Neural progenitor cell (in vitro differentiated cells): ENCODE measurements around the gene PGBD5. TPM values are rescaled to one million over a fixed set of nuclear protein-coding genes. Genes with fewer than 3 reads are reported as not detected.

Experiments used
- DNase-seq: peaks from one replicate; pipeline ENCODE4 v3.0.0-alpha.2; 2016; ENCODE audit warnings: low spot score
- H2AFZ ChIP-seq: fragments of 200-600 bp; sonication (generic); replicated peaks from 2 replicates; pipeline ENCODE4 v1.6.1; 2016; ENCODE audit warnings: antibody characterized with exemption
- H3F3A ChIP-seq: fragments of 200-600 bp; sonication (generic); 2 replicates; pipeline ENCODE4 v1.6.1; 2016; ENCODE audit warnings: antibody characterized with exemption, low read depth
- H3K27ac ChIP-seq: fragments of 200-600 bp; sonication (generic); 2 replicates; pipeline ENCODE4 v1.5.1; 2016; ENCODE audit warnings: mild to moderate bottlenecking
- H3K27me3 ChIP-seq: fragments of 200-600 bp; sonication (generic); 2 replicates; pipeline ENCODE4 v1.6.1; 2016; ENCODE audit warnings: mild to moderate bottlenecking, moderate library complexity
- H3K36me3 ChIP-seq: fragments of 200-600 bp; sonication (generic); 2 replicates; pipeline ENCODE4 v1.5.1; 2016
- H3K4me1 ChIP-seq: fragments of 200-600 bp; sonication (generic); 2 replicates; pipeline ENCODE4 v1.6.1; 2016; ENCODE audit warnings: mixed run types
- H3K4me2 ChIP-seq: fragments of 200-600 bp; sonication (generic); 2 replicates; pipeline ENCODE4 v1.6.1; 2016
- H3K4me3 ChIP-seq: fragments of 200-600 bp; sonication (generic); 2 replicates; pipeline ENCODE4 v1.5.1; 2016
- H3K79me2 ChIP-seq: fragments of 200-600 bp; sonication (generic); 2 replicates; pipeline ENCODE4 v1.6.1; 2016; ENCODE audit warnings: low read depth
- H3K9ac ChIP-seq: fragments of 200-600 bp; sonication (generic); 2 replicates; pipeline ENCODE4 v1.6.1; 2016
- H3K9me3 ChIP-seq: fragments of 200-600 bp; sonication (generic); 2 replicates; pipeline ENCODE4 v1.5.1; 2016; ENCODE audit warnings: low read depth
- H4K20me1 ChIP-seq: fragments of 200-600 bp; sonication (generic); 2 replicates; pipeline ENCODE4 v1.6.1; 2016; ENCODE audit warnings: low read depth
- H3K27ac Mint-ChIP-seq: 3 replicates; pipeline ENCODE4 v1.8.0; 2021; ENCODE audit warnings: mixed read lengths
- H3K27me3 Mint-ChIP-seq: 2 replicates; pipeline ENCODE4 v1.8.0; 2022; ENCODE audit warnings: low read depth, mild to moderate bottlenecking, inconsistent platforms, moderate library complexity, mixed read lengths; ENCODE audit not compliant: insufficient read depth
- H3K36me3 Mint-ChIP-seq: 3 replicates; pipeline ENCODE4 v1.8.0; 2021; ENCODE audit warnings: mixed read lengths
- H3K4me1 Mint-ChIP-seq: 3 replicates; pipeline ENCODE4 v1.8.0; 2021; ENCODE audit warnings: mixed read lengths
- H3K4me3 Mint-ChIP-seq: 3 replicates; pipeline ENCODE4 v1.8.0; 2021; ENCODE audit warnings: mild to moderate bottlenecking, moderate library complexity, mixed read lengths
- H3K9me3 Mint-ChIP-seq: 3 replicates; pipeline ENCODE4 v1.8.0; 2020; ENCODE audit warnings: mixed read lengths
- CTCF ChIP-seq: fragments of 200-600 bp; sonication (generic); IDR thresholded peaks from 2 replicates; pipeline ENCODE4 v1.5.1; 2017; ENCODE audit warnings: antibody characterized with exemption, mild to moderate bottlenecking
- EZH2 ChIP-seq: fragments of 200-600 bp; sonication (generic); IDR thresholded peaks from 2 replicates; pipeline ENCODE4 v1.6.1; 2017; ENCODE audit warnings: antibody characterized with exemption, mild to moderate bottlenecking, moderate library complexity
- EZH2phosphoT487 ChIP-seq: fragments of 200-600 bp; sonication (generic); IDR thresholded peaks from 2 replicates; pipeline ENCODE4 v1.6.1; 2017; ENCODE audit warnings: antibody characterized with exemption
- total RNA-seq: library from RNA; depleted of rRNA; stranded (reverse); fragments of >200 nt; gene quantifications from 2 replicates; pipeline ENCODE4 v1.2.3, GENCODE V29; 2015; ENCODE audit warnings: low replicate concordance

The PGBD5 gene
- total RNA-seq, 1 donor from 2014 or later, result 1.2 TPM

GRCh38 chr1:230400007-230400344 lies 26.2 kb downstream of the PGBD5 start:
- Mint-ChIP-seq H3K27ac (peak overlapping the region; percentile 35), H3K9me3 (no peaks in the 10 kb centered on the region), H3K4me1 (peaks cover 16% of the 10 kb centered on the region), H3K36me3 (no peaks in the 10 kb centered on the region), H3K27me3 (peaks cover 3% of the 10 kb centered on the region), H3K4me3 (no peak overlapping the region)
- H3K9ac ChIP-seq, result no peak overlapping the region
- TF ChIP-seq EZH2 (no peak), EZH2phosphoT487 (no peak), CTCF (no peak)
- no peaks in the 10 kb centered on the region for H3K4me1 ChIP-seq
- H3K36me3 ChIP-seq, result no peaks in the 10 kb centered on the region
- no peaks in the 10 kb centered on the region for H3K9me3 ChIP-seq
- H3F3A ChIP-seq, result no peaks in the 10 kb centered on the region
- H3K79me2 ChIP-seq, result no peaks in the 10 kb centered on the region
- H3K27me3 ChIP-seq, result no peaks in the 10 kb centered on the region
- H3K4me3 ChIP-seq, result no peak overlapping the region
- H3K4me2 ChIP-seq, result no peak overlapping the region
- no peak overlapping the region for H3K27ac ChIP-seq
- no peak for DNase-seq
- H4K20me1 ChIP-seq, result no peaks in the 10 kb centered on the region
- H2AFZ ChIP-seq, result no peak overlapping the region

- no peaks in the 10 kb centered on the region for H3K27me3 ChIP-seq
- H3K36me3 ChIP-seq, result no peaks in the 10 kb centered on the region
- no peaks in the 10 kb centered on the region for H3K4me1 ChIP-seq
- H3K27me3 Mint-ChIP-seq, result peaks cover 3% of the 10 kb centered on the region
- H3K36me3 Mint-ChIP-seq, result no peaks in the 10 kb centered on the region
- peak overlapping the region; percentile 35 for H3K27ac Mint-ChIP-seq
- no peaks in the 10 kb centered on the region for H3K9me3 Mint-ChIP-seq
- TF ChIP-seq EZH2, result no peak
- TF ChIP-seq CTCF, result no peak
- no peak for TF ChIP-seq EZH2phosphoT487
- no peaks in the 10 kb centered on the region for H3K79me2 ChIP-seq
- no peaks in the 10 kb centered on the region for H3K9me3 ChIP-seq
- H2AFZ ChIP-seq, result no peak overlapping the region
- H3K27ac ChIP-seq, result no peak overlapping the region
- H3K4me3 Mint-ChIP-seq, result no peak overlapping the region
- peaks cover 16% of the 10 kb centered on the region for H3K4me1 Mint-ChIP-seq
- H3F3A ChIP-seq, result no peaks in the 10 kb centered on the region
- H3K4me3 ChIP-seq, result no peak overlapping the region
- no peak overlapping the region for H3K4me2 ChIP-seq
- DNase-seq, result no peak
- no peaks in the 10 kb centered on the region for H4K20me1 ChIP-seq
- no peak overlapping the region for H3K9ac ChIP-seq
These were observed 26.7 kb downstream of the PGBD5 start for GRCh38 chr1:230399321-230400006.

GRCh38 chr1:230398856-230399255 lies 27.3 kb downstream of the PGBD5 start:
- Histone ChIP-seq H3K27ac (no peak overlapping the region), H3K27me3 (no peaks in the 10 kb centered on the region), H3K4me3 (no peak overlapping the region), H4K20me1 (no peaks in the 10 kb centered on the region), H3K4me1 (no peaks in the 10 kb centered on the region), H3F3A (no peaks in the 10 kb centered on the region), H3K9ac (no peak overlapping the region), H3K79me2 (no peaks in the 10 kb centered on the region), H3K36me3 (no peaks in the 10 kb centered on the region), H2AFZ (no peak overlapping the region), H3K4me2 (no peak overlapping the region), H3K9me3 (no peaks in the 10 kb centered on the region)
- Mint-ChIP-seq H3K27me3 (peaks cover 3% of the 10 kb centered on the region), H3K4me3 (no peak overlapping the region), H3K4me1 (peaks cover 19% of the 10 kb centered on the region), H3K36me3 (peaks cover 2% of the 10 kb centered on the region), H3K27ac (no peak overlapping the region), H3K9me3 (peaks cover 2% of the 10 kb centered on the region)
- no peak for TF ChIP-seq EZH2
- no peak for TF ChIP-seq CTCF
- TF ChIP-seq EZH2phosphoT487, result no peak
- no peak for DNase-seq
